SH-SY5Y (cell line): Measurements from ENCODE around the gene CEP104.

ENCODE experiments used
- GATA2 ChIP-seq: IDR thresholded peaks from 2 replicates; pipeline ENCODE4 v1.6.1; 2011; ENCODE audit warnings: mild to moderate bottlenecking, low read depth, low read length
- GATA3 ChIP-seq: IDR thresholded peaks from 2 replicates; pipeline ENCODE4 v1.6.1; 2011; ENCODE audit warnings: low read depth, mild to moderate bottlenecking, low read length, moderate library complexity

GRCh38 chr1:3857791-3858129, 749 bp upstream of the CEP104 start:
- no peak for TF ChIP-seq GATA2
- TF ChIP-seq GATA3, result no peak
